Keratinocyte (primary cell): ENCODE results near the gene RPS6KA5. TPM values are rescaled to one million over a fixed set of nuclear protein-coding genes. Genes with fewer than 3 reads are reported as not detected.

Source experiments
- DNase-seq: peaks from one replicate; pipeline ENCODE4 v3.0.0-alpha.2; 2011; ENCODE audit warnings: low read depth, missing footprints, low spot score
- FAIRE-seq: peaks from 2 replicates; lab custom pipeline; 2011; peaks lifted over from hg19 to GRCh38; lab: Jason Lieb, UNC
- H2AFZ ChIP-seq: 2 replicates; pipeline ENCODE4 v1.6.0; 2012; ENCODE audit warnings: low read length, control low read depth, inconsistent platforms; ENCODE audit not compliant: control insufficient read depth
- H3K27ac ChIP-seq: 2 replicates; pipeline ENCODE4 v1.5.1; 2011; ENCODE audit warnings: low read length; ENCODE audit not compliant: control insufficient read depth, insufficient read depth
- H3K27me3 ChIP-seq: 3 replicates; pipeline ENCODE4 v1.6.0; 2011; ENCODE audit warnings: low read length; ENCODE audit not compliant: control insufficient read depth, insufficient read depth; ENCODE audit errors: extremely low read depth
- H3K36me3 ChIP-seq, 2 experiments: 2 replicates in 1 of 2; 3 replicates in 1 of 2; pipeline ENCODE4 v1.5.1; 2011; ENCODE audit warnings: low read length in 2 of 2, mild to moderate bottlenecking in 1 of 2; ENCODE audit not compliant: control insufficient read depth in 2 of 2, insufficient read depth in 2 of 2; ENCODE audit errors: extremely low read depth in 1 of 2
- H3K4me1 ChIP-seq: 3 replicates; pipeline ENCODE4 v1.5.1; 2011; ENCODE audit warnings: low read length; ENCODE audit not compliant: control insufficient read depth, insufficient read depth; ENCODE audit errors: extremely low read depth
- H3K4me2 ChIP-seq: 3 replicates; pipeline ENCODE4 v1.6.0; 2011; ENCODE audit warnings: low read depth, low read length; ENCODE audit not compliant: control insufficient read depth, insufficient read depth; ENCODE audit errors: extremely low read depth
- H3K4me3 ChIP-seq, 3 experiments: fragments of 200-600 bp in 1 of 3; sonication (generic) in 1 of 3; 2 replicates in 2 of 3; 3 replicates in 1 of 3; pipeline ENCODE4 v1.5.1; 2011 to 2016; ENCODE audit warnings: low read length in 3 of 3, mild to moderate bottlenecking in 3 of 3, control low read depth in 2 of 3, inconsistent platforms in 1 of 3, low read depth in 1 of 3, mixed read lengths in 1 of 3, mixed run types in 1 of 3, moderate library complexity in 1 of 3; ENCODE audit not compliant: control insufficient read depth in 2 of 3, insufficient read depth in 2 of 3; ENCODE audit errors: extremely low read depth in 1 of 3
- H3K79me2 ChIP-seq: 2 replicates; pipeline ENCODE4 v1.6.0; 2012; ENCODE audit warnings: low read length; ENCODE audit not compliant: control insufficient read depth, insufficient read depth
- H3K9ac ChIP-seq: 3 replicates; pipeline ENCODE4 v1.6.0; 2011; ENCODE audit warnings: low read length; ENCODE audit not compliant: control insufficient read depth, insufficient read depth; ENCODE audit errors: extremely low read depth
- H3K9me1 ChIP-seq: 3 replicates; pipeline ENCODE4 v1.6.0; 2011; ENCODE audit warnings: low read length; ENCODE audit not compliant: control insufficient read depth, insufficient read depth; ENCODE audit errors: extremely low read depth
- H3K9me3 ChIP-seq: 2 replicates; pipeline ENCODE4 v1.5.1; 2012; ENCODE audit warnings: low read depth, low read length; ENCODE audit not compliant: control insufficient read depth
- H4K20me1 ChIP-seq: 3 replicates; pipeline ENCODE4 v1.6.0; 2011; ENCODE audit warnings: low read length; ENCODE audit not compliant: control insufficient read depth, insufficient read depth; ENCODE audit errors: extremely low read depth
- CTCF ChIP-seq, 3 experiments: IDR thresholded peaks in 1 of 3; conservative IDR thresholded peaks in 1 of 3; optimal IDR thresholded peaks in 1 of 3; 2 replicates in 2 of 3; 3 replicates in 1 of 3; pipeline versions ENCODE3 to v1.5.1; 2011; ENCODE audit warnings: low read length in 3 of 3, mild to moderate bottlenecking in 3 of 3, moderate library complexity in 2 of 3, control low read depth in 1 of 3, inconsistent platforms in 1 of 3; ENCODE audit not compliant: insufficient read depth in 2 of 3; ENCODE audit errors: extremely low read depth in 1 of 3
- EZH2 ChIP-seq: IDR thresholded peaks from one replicate; pipeline ENCODE4 v1.6.1; 2012; ENCODE audit warnings: inconsistent platforms, mild to moderate bottlenecking, low read length, moderate library complexity
- dilution Hi-C: fragments of 300-500 bp; cut with MboI; formaldehyde crosslinking; loops from one replicate; pipeline ENCODE4 v1.7.0; 2020; ENCODE audit warnings: low sequenced_read_pairs; ENCODE audit not compliant: extremely low pct_ligation_motif_present
- polyA plus RNA-seq, 5 experiments: library from polyadenylated mRNA; depleted of rRNA in 3 of 5; stranded (reverse) in 3 of 5; stranded (forward) in 1 of 5; unstranded in 1 of 5; fragments of >200 nt; gene quantifications; 1 replicate in 1 of 5; 2 replicates in 3 of 5; 3 replicates in 1 of 5; pipeline versions ENCODE4 v1.2.1 to v1.2.3, GENCODE V29; 2011 to 2012; ENCODE audit warnings: missing spikeins in 2 of 5, low read depth in 1 of 5, low replicate concordance in 1 of 5

Gene RPS6KA5
- polyA plus RNA-seq, 1 donor (not counting 4 experiments of a cell fraction or from before 2014, with no cell fraction given), result 2.9 TPM

GRCh38 chr14:90846511-90846910 lies 213.9 kb downstream of the RPS6KA5 start:
- Histone ChIP-seq H2AFZ (no peak overlapping the region), H3K4me3 (no peak overlapping the region), H3K9me3 (no peaks in the 10 kb centered on the region), H3K79me2 (no peaks in the 10 kb centered on the region), H3K27ac (peak overlapping the region; percentile 38), H3K36me3 (no peaks in the 10 kb centered on the region), H3K27me3 (no peaks in the 10 kb centered on the region), H3K9ac (no peak overlapping the region), H4K20me1 (no peaks in the 10 kb centered on the region), H3K9me1 (no peaks in the 10 kb centered on the region), H3K4me2 (peak overlapping the region; percentile 28), H3K4me1 (peaks cover 28% of the 10 kb centered on the region)
- dilution Hi-C loops, result no loop called here
- TF ChIP-seq CTCF (optimal IDR thresholded peaks at IDR 0.05 in 1 of 3, IDR thresholded peaks at IDR 0.05 in 1 of 3, conservative IDR thresholded peaks at IDR 0.05 in 1 of 3; ENCODE audit: extremely low read depth in 1 of 3, insufficient read depth in 2 of 3, low read length in 3 of 3), result no peak
- FAIRE-seq (peak; percentile 70), DNase-seq (peak; percentile 48)

DNA sequence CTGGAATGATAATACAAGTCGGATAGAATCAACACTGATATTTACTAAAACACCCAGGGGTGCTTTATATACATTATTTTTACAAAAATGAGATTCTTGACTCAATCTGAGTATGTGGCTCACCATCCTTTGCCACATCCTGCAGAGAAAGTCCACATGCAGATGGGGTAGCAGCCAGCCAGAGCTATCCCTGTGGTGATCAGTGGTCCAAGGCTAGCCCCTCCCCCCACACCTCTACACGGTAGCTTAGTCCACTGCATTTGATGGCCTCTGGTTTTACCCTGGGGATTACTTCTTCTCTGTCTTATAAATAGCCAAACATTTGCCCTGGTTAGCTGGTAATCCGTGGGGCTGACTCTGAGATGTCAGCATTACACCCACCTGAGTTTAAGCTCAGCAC lies 216.1 kb downstream of the RPS6KA5 start:
- no peaks in the 10 kb centered on the region for H3K36me3 ChIP-seq
- dilution Hi-C loops, result no loop called here
- H3K4me3 ChIP-seq, result no peak overlapping the region
- H4K20me1 ChIP-seq, result no peaks in the 10 kb centered on the region
- no peaks in the 10 kb centered on the region for H3K9me3 ChIP-seq
- no peak overlapping the region for H3K27ac ChIP-seq
- TF ChIP-seq CTCF (optimal IDR thresholded peaks at IDR 0.05 in 1 of 3, IDR thresholded peaks at IDR 0.05 in 1 of 3, conservative IDR thresholded peaks at IDR 0.05 in 1 of 3; ENCODE audit: extremely low read depth in 1 of 3, insufficient read depth in 2 of 3, low read length in 3 of 3) (no peak), EZH2 (no peak)
- peaks cover 11% of the 10 kb centered on the region for H3K4me1 ChIP-seq
- FAIRE-seq (no peak), DNase-seq (no peak)
- no peak overlapping the region for H2AFZ ChIP-seq
- no peaks in the 10 kb centered on the region for H3K79me2 ChIP-seq
- no peaks in the 10 kb centered on the region for H3K27me3 ChIP-seq
- no peak overlapping the region for H3K9ac ChIP-seq
- no peak overlapping the region for H3K4me2 ChIP-seq
- no peaks in the 10 kb centered on the region for H3K9me1 ChIP-seq
